ENCODE data around the gene GTPBP6.
"Not testable (repeated sequence)": the region's sequence is repeated elsewhere in the genome, so short reads cannot be mapped to it uniquely, and the experiment has no call there.

Gene GTPBP6

GRCh38 chrX:334971-335757 is 16.6 kb upstream of the GTPBP6 start:
- DNase-seq: no peak

- DNase-seq: no peak
These were observed 15.8 kb upstream of the GTPBP6 start for GRCh38 chrX:334331-334891.

DNA sequence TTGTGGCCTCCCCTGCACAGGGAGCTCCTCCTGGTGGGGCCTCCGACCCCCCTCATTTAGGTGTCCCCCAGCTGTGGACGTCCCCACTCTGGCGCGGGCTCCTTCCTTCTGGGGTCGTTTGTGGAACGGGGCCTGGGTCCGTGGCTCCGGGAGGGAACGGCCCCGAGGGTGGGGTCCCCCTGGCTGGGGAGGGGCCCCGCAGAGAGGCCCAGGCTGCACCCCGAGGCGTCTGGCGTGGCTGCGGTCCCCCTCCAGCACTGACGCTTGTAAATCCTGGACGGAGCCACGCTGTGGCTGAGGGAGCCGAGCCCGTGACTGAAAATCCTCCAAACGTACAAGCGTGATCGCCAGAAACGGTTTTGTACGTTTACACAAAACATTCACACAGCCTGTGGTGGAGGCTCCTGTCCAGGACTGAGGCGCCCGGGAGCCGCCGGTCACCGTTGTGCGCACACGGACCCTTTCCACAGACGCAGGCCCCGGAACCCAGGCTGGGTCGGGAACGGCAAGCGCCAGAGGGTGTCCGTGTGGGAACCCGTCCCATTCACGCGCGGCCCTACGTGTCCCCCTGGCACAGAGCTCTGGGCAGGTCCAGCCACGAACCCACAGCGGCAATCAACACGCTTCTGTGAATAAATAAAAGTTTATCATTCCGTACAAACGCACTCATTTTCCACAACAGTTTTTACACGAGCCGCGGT is 15.2 kb upstream of the GTPBP6 start:
- no peak for DNase-seq

GRCh38 chrX:332916-333610 is 14.5 kb upstream of the GTPBP6 start:
- DNase-seq: no peak

- DNase-seq: no peak
These were observed 13.9 kb upstream of the GTPBP6 start for GRCh38 chrX:332496-332860.

DNA sequence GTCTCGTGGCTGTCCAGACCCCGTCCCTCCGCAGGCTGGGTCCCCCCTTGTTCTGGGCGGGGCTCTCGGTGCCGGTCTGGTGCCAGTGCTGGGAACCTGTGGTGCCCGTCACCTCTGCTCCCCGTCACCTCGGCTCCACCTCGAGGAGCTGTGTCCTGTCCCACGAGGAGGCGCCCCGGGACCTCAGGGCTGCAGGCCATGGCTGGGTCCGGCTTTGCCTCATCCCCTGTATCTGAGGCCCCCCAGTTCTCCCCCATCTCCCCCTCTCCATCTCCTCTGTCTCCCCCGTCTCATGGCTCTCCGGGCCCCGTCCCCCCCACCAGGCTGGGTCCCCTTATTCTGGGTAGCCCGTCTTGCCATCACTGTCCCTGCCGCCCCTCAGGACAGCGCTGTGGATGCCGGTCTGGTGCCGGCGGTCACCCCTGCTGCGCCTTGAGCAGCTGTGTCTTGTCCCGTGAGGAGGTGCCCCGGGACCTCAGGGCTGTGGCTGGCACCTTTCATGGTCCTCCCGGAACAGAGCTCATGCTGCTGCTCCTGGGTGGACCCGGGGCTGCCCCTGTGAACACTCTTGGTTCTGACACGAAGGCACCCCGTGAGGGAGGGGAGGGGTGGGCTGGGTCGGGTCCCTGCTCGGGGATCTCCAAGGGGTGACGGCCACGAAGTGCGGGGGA is 13.4 kb upstream of the GTPBP6 start:
- no peak for DNase-seq

- DNase-seq: no peak
These were observed 12.7 kb upstream of the GTPBP6 start for GRCh38 chrX:331151-331824.

DNA sequence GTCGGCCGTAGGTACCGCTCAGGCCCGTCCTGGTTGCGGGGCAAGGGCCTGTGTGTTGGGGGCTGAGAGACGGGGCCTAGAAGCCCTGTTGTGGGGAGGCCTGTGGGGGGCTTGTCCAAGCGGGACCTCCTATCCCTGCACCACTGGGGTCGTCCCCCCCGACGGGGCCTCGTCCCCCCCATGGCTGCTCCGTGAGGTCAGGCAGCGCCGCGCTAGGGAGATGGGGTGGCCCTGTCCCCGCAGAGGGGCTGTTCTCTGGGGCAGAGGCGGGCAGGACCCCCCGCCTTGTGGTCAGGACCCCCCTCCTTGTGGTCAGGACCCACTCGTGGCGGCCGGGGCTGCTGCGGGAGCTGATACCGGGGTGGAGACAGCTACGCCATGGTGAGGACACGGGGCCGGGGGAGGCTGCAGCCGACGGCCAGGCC is 12.1 kb upstream of the GTPBP6 start:
- DNase-seq: no peak

DNA sequence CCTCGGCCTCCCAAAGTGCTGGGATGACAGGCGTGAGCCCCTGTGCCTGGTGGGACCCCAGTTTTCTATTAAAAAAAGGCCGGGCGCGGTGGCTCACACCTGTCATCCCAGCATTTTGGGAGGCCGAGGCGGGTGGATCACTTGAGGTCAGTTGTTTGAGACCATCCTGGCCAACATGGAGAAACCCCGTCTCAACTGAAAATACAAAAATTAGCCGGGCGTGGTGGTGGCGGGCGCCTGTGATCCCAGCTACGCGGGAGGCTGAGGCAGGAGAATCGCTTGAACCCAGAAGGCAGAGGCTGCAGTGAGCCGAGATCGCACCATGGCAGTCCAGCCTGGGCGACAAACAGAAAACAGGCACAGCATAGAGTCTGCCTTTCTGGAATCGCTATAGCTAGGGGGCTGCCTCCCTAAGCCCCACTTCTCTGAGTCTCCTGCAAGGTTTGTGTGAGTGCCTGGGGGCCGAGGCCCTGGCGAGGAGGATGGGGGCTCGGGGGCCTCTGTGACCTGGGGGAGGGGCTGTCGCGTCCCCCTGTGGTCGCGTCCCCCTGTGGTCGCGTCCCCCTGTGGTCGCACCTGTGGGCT is 11.6 kb upstream of the GTPBP6 start:
- not testable (repeated sequence) for DNase-seq

- no peak for DNase-seq
These were observed 10.8 kb upstream of the GTPBP6 start for GRCh38 chrX:329291-329910.

- no peak for DNase-seq
These were observed 9.1 kb upstream of the GTPBP6 start for GRCh38 chrX:327660-328126.

- not testable (repeated sequence) for DNase-seq
These were observed 6.1 kb upstream of the GTPBP6 start for GRCh38 chrX:324664-325063.

GRCh38 chrX:323721-324628 is 5.4 kb upstream of the GTPBP6 start:
- no peak for DNase-seq

GRCh38 chrX:320126-320783 is 1.7 kb upstream of the GTPBP6 start:
- DNase-seq: peak; percentile 23

DNA sequence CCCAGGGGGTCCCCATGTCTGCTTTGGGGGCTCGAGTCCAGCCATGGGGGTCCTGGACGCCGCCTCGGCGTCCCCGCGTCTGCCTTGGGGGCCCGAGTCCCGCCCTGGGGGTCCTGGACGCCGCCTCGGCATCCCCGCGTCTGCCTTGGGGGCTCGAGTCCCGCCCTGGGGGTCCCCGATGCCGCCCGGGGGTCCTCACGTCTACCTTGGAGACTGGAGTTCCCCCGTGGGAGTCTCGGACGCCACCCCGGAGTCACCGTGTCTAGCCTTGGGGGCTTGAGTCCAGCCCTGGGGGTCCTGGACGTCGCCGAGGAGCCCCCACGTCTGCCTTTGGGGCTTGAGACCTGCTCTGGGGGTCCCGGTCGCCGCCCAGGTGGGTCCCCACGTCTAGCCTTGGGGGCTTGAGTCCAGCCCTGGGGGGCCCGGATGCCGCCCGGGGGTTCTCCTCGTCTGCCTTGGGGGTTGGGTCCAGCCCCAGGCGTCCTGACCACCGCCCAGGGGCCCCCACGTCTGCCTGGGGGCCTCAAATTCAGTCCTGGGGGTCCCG is 1.1 kb upstream of the GTPBP6 start:
- DNase-seq: no peak

DNA sequence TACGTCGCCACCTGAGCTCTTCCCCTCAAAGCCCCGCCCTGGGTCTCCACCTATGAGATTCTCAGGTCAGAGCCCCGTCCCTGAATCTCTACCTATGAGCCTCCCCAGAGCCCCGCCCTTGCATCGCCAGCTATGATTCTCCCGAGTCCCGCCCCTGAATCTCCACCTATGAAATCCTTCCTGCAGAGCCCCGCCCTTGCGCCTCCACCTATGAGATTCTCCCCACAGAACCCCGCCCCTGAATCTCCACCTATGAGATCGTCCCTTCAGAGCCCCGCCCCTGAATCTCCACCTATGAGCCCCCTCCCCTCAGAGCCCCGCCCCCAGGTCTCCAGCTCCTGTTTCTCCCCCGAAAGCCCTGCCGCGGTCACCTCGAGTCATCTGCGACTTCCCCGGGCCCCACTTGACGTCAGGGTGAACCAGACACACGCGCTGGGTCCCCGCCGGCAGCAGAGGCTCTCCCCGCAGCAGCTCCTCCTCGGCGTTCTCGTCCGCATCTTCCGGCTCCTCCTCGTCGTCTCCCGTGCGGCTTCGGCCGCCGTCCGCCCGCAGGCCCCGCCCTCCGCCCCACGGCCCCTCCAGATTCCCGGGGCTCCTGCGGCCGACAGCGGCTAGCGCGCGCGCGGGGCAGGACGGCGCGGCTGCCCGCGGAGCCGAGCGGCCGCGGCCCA is 393 bp downstream of the GTPBP6 start:
- DNase-seq: peak; percentile 98

- DNase-seq: no peak
These were observed 1.1 kb downstream of the GTPBP6 start for GRCh38 chrX:317424-318067.

All from activated CD4-positive, alpha-beta T cell treated with anti-CD3 and anti-CD28 coated beads, Interleukin-10, Interleukin-2, amounts not matched to agents 100 ng/mL and 50 ng/mL, durations not matched to agents 16 hours and 8 hours (primary cell).